Stimulated activated CD8-positive, alpha-beta memory T cell treated with anti-CD3 and anti-CD28 coated beads, Interleukin-12 subunit alpha, Interleukin-12 subunit beta, amount 100 ng/mL, for 4 hours (primary cell): Measurements from ENCODE around the gene STOM.
"Not testable (repeated sequence)": the region's sequence is repeated elsewhere in the genome, so short reads cannot be mapped to it uniquely, and the experiment has no call there.

Experiments used
- DNase-seq: peaks from one replicate; pipeline ENCODE4 v3.0.0-alpha.2; 2020; ENCODE audit warnings: low read depth

STOM gene, protein sequence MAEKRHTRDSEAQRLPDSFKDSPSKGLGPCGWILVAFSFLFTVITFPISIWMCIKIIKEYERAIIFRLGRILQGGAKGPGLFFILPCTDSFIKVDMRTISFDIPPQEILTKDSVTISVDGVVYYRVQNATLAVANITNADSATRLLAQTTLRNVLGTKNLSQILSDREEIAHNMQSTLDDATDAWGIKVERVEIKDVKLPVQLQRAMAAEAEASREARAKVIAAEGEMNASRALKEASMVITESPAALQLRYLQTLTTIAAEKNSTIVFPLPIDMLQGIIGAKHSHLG

DNA sequence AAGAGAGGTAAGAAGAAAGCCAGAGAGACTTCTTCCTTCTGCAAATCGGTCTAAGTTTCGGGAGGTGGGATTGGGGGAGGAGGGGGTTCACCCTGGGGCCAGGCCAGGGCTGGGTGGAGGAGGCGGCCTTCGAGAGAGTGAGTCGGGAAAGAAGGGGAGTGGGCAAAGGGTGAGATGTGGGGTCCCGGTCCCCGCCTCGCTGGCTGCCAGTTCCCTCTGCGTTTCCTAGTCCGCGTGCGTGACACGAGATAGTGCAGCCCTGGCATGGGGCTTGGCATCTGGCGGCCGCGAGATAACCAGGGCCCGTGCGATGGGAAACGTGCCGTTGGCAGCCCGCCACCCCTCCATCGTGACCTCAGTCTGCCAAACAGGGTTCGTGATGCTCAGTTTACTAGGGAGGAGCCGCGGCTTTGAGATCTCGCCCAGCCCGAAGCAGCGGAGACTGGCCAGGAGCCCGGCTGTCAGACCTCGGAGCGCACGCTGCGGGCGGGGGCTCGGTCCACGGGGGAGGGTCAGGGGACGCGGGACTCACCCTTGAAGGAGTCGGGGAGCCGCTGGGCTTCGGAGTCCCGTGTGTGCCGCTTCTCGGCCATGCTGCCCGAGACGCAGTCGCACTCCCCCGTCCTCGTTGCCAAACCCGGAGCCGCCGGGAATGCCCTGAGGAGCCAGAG is at the start of gene STOM:
TSS of gene STOM (minus strand) at position 656 of the 671 bp plus-strand sequence. CDS start at position 593, 63 bp downstream.
- no peak for DNase-seq

DNA sequence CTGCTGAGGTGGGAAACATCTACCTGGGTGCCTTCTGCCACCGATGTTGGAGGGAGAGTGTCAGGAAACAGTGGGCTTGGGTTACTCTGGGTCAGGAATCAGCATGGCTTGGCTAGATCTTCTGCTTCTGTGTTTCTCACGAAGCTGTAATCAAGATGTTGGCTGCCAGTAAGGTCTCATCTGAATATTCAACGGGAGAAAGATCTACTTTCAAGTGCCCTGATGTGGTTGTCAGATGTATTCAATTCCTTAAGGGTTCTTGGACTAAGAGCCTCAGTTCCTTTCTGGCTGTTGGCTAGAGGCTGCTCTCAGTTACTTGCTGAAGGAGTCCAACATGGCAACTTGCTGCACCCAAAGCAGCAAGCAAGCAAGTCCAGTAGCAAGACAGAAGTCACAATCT is 41.9 kb upstream of the STOM start:
- no peak for DNase-seq

DNA sequence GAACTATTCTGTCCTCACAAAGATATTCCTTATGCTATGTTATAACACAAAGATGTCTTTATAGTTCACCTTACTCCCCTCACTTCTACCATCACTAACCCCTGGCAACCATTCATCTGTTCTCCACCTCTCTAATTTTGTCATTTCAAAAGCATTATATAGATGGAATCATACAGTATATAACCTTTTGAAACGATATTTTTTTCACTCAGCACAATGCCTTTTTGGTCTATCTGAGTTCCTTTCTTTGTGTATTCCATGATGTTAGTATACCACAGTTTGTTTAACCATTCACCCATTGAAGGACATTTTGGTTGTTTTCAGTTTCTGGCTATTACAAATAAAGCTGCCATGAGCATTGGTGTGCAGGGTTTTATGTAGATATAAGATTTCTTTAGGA is 35.8 kb upstream of the STOM start:
- DNase-seq: no peak

DNA sequence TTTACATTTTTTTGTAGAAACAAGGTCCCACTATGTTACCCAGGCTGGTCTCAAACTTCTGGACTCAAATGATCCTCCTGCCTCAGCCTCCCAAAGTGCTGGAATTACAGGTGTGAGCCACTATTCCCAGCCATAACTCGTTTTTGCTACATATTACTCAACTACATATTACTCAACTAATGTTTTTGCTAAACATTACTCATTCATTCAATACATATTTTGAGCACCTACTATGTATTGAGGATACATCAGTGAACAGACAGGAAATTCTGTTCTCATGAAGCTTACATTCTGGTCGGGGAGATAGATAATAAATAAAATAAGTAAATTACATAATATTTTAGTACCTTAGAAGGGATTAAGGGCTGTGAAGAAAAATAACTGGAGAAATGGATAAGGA is 34.9 kb upstream of the STOM start:
- no peak for DNase-seq

DNA sequence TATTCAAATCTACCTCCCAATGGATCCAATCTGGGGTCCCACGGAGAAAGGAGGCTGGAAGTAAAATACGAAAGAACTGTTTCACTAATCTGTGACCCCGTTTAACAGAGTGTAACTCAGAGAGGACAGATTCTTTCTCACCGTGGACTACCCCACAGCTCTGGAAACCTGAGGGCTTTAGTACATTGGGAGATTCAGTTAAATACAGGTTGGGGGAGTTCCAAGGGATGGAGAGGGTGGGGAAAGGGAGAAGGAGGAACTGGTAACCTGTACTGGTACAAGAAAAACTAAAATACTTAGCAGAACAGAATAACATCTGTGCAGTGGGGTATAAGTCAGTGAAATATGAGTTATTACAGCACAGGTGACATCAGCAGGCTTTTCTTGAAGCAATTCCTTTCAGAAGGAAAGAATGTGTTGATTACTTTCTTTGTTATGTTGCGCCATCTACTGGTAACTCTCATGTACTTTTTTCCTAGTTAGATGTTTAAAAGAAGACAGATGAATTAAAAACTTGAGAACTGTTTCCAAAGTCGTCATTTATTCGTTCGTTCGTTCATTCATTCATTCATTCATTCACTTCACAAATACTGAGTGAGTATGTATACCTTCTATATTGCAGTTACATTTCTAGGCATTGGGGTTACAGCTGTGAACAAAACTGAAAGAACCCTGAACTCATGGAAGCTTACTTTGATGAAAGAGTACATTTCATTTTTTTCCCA is 30.0 kb upstream of the STOM start:
- DNase-seq: no peak

DNA sequence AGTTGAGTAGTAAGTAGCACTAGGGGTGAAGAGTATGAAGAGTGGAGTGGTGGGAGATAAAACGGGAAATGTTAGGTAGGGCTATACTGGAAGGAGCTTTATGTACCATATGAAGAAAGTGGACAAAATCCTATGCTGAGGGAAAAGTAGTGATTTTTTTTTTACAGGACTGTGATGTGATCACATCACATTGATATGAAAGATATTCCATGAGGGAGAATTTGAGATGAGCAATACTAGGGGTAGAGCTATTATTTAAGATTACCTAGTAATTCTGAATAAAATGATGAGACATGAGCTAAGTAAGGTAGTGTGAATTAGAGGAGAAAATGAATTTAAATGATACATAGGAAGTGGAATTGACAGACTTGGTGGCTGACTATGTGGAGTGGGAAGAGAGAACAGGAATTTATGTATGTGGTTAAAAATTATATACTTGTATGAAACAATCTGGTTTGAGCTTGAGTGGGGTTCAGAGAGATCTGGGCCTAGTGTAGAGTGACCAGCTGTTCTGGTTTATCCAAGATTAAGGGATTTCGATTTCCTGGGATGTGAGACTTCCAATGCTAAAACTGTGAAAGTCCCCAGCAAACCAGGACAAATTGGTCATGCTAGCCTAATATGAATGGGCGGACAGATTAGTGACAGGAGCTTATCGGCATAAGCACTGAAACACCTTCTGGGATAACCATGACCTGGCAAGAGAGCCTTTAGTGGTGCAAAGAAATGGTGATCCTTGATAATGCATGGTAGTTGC is 29.3 kb upstream of the STOM start:
- DNase-seq: no peak

DNA sequence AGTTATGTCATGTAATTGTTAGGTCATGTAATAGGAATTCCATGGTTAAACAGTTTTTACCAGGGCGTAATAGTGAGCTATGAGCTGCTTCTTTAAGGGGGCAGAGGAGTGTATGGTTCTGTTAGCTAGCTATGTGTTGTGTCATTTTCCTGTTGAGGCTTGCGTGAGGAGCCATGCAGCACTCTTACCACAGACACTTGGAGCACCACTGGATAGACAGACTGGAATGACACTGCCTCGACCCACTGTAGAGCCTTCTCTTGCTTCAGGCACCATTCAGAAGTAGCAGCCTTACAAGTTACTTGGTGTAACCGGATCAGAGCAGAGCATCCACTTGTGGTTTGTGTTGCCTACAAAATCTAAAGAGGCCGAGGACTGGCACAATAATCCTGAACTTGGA is 28.3 kb upstream of the STOM start:
- no peak for DNase-seq

DNA sequence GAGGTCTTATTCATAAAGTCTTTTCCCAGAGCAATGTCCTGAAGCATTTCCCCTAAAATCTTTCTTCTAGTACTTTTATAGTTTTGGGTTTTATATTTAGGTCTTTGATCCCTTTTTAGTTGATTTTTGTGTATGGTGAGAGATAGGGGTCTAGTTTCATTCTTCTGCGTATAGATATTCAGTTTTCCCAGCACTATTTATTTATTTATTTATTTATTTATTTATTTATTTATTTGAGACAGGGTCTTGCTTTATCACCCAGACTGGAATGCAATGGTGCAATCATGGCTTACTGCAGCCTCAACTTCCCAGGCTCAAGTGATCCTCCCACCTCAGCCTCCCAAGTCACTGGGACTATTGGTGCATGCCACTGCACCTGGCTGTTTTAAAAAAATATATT is 27.2 kb upstream of the STOM start:
- DNase-seq: not testable (repeated sequence)

DNA sequence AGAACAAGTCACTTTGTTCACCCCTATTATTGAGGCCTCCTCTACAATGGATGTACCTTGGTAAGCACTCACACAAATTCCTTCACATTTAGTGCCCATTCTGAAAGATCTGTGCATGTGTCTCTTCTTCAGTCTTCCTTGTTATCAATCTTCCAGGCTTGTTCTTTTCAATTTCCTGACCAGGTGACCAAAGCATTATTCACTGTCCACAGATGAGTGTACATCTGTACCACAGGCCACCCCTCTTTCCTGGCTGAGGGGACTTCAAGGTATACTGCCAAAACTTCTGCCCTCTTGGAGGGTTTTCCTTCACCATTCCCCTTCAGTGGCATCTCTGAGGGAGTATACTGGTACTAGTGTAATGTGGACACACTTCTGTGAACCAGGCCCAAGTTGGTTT is 25.5 kb upstream of the STOM start:
- no peak for DNase-seq

DNA sequence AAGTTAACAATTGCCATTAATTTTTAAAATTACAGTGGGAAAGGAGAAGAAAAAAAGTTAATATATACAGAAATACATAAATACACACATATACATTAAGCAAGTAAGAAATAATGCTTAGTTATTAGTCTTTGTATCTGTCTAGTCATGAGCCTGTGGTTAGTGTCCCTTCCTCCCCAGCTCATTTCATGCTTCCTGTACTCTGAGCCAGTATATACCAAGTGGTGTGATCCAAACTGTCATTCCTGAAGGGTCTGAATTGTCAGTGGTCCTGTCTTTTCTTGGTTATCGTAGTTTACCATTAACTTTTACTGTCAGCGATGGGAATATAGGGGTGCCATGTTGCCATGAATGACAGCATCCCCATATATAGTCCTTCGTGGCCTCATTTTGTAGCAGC is 24.2 kb upstream of the STOM start:
- DNase-seq: no peak

DNA sequence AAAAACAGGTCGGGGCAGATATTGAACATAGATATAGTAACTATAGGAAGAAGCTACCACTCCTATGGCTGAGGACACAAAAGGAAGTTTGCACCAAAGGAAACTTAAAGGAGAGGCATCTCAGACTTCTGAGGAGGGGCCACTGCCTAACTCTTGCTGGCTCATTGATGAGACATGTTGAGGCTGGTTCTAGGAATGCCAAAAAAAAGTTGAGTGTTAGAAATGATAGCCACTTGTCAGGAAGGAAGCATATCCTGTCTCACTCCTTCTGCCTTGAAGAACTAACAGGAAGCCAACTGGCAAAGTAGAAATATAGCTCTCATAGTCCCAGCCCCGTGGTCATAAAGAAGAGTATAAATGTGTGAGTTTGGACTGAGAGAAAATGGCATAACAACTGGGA is 23.3 kb upstream of the STOM start:
- DNase-seq: no peak

DNA sequence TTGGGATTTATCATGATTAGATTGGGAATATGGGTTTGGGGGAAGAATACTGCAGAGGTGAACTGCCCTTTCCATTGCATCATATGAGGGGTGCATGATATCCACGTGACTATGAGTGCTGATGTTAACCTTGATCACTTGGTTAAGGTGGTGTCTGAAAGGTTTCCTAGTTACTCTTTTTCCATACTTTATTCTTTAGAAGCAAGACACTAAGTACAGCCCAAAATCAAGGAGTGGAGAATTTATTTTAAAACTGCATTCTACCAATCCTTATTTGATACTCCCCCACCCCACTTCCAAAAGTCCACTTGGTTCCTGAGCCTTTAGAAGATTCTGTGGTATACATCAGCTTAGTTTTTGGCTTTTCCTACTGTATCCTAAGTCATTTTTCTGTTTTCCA is 20.3 kb upstream of the STOM start:
- no peak for DNase-seq

DNA sequence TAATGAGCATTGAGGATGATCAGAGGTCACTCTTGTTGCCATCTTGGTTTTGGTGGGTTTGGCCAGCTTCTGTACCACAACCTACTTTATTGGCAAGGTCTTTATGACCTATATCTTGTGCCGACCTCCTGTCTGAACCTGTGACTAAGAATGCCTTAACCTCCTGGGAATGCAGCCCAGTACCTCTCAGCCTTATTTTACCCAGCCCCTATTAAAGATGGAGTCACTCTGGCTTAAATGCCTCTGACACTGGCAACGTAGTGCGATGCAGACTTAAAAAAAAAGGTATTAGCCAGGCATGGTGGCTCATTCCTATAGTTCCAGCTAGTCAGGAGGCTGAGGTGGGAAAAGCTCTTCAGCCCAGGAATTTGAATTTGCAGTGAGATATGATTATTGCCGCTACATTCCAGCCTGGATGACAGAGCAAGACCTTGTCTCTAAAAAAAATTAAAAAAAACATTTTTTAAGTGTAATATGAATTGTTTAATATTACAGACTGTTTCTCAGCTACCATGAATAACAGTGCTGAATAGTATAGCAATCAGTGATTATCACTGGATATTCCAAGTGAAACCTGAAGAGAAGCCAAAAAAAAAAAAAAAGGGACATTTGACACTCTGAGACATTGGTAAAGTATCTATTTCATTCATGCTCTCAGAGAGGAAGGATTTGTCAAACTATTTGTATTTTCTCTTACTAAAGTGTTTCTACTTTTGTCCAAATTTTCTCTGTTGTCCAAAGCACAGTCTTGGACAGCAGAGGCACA is 18.3 kb upstream of the STOM start:
- DNase-seq: no peak

DNA sequence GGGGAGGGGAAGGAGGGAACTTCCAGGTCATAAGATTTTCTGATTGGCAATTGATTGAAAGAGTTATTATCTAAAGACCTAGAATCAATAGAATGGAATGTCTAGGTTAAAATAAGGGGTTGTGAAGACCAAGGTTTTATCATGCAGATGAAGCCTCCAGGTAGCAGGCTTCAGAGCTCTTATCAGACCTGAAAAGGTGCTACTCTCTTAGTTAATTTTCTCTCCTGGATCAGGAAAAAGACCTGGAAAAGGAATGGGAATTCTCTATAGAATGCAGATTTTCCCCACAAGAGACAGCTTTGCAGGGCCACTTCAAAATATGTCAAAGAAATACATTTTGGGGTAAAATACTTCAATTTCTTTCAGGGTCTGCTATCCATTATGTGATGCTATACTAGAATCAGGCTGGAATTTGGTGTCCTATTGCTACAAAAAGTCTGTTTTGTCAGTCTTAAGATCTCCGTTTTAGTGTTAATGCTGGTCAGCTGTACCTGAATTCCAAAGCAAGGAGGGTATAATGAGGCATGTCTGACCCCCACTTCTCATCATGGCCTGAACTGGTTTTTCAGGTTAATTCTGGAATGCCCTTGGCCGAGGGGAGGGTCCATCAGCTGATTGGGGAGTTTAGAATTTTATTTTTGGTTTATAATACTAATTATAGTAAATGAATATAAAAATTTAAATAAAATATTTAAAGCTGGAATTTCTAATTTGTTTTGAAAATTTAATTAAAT is 16.6 kb upstream of the STOM start:
- DNase-seq: no peak

DNA sequence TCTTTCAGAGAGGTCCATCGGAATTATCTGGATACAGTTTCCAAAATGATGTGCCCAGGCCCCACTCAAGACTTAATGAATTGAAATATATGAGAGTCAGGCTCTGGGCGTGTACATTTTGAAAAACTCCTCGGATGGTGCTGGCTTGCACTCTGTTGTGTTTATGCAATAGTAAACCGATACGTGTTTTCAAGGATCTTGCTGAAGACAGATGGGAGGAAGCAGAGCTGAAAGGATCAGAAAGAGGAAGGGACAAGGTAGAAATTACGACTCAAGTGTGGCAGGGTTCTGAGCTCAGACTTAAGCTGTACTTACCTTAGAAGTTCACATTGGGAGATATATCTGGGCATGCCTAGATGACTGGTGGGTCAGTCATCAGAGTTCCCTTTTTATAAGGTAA is 13.7 kb upstream of the STOM start:
- no peak for DNase-seq

DNA sequence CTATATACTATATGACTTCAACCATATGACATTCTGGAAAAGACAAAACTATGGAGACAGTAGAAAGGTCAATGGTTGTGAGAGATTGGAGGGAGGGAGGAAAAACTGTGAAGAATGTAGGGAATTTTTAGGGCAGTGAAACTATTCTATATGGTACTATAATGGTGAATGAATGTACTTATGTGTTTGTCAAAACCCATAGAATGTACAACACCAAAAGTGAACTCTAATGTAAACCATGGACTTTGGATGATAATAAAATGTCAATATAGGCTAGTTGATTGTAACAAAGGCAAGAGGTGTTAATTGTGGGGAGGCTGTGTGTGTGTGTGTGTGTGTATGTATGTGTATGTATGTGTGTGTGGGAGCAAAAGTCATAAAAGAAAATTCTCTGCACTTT is 10.8 kb upstream of the STOM start:
- DNase-seq: no peak

DNA sequence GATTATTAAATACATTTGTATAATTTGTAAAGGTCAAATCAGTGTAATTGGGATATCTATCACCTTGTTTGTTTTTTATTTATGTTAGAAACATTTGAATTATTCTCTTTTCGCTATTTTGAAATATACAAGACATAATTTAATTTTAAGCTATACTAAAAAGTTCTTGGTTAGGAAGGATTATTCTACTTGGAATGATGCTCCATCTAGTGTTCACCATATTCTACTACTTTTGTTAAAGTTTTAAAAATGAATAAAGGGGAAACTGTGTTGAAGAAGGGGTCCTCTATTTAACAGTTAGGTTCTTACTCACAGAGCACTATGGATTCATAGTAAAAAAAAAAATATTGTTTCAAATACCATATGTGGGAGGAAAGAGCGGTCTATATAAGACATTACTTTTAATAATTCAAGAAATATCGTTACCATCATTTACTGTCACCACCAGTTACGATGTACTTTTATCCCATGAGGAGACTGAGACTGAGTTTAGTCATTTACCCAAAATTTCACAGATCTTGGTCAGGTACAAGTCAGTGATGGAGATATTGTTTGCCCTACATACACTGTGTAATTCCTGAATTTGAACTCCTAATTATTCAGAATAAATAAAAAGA is 6.3 kb upstream of the STOM start:
- DNase-seq: no peak

DNA sequence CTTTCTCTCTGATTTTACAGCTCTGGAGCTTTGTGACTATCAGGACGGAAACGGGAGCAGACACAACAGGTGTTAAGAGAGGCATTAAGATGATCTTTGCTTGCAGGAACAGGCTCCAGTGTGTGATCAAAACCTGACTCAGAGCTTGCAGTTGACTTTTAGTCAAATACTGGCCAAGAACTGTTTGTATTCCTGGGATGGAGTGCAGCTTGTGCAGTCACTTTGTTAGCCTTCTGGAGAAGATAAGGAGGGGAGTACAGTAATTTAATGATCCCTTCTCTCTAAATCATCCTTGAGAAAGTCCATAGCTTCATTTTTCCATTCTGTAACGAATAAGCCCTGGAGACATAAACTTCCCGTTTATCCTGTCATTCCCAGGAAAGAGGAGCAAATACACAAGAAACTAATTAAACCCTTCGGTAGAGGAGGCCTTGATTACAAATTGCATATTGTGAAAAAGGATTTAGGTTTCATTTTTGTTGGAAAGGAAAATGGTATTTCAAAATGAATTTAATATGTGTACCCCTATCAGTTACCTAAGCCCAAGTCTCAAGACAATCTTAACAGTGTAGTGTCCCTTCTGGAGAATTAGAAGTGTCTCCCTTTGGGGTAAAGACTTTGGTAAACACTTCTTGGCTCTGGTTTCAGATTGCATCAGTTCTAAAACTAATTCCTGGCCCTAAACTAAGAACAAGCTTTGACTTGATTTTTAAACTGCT is 3.1 kb upstream of the STOM start:
- DNase-seq: no peak

DNA sequence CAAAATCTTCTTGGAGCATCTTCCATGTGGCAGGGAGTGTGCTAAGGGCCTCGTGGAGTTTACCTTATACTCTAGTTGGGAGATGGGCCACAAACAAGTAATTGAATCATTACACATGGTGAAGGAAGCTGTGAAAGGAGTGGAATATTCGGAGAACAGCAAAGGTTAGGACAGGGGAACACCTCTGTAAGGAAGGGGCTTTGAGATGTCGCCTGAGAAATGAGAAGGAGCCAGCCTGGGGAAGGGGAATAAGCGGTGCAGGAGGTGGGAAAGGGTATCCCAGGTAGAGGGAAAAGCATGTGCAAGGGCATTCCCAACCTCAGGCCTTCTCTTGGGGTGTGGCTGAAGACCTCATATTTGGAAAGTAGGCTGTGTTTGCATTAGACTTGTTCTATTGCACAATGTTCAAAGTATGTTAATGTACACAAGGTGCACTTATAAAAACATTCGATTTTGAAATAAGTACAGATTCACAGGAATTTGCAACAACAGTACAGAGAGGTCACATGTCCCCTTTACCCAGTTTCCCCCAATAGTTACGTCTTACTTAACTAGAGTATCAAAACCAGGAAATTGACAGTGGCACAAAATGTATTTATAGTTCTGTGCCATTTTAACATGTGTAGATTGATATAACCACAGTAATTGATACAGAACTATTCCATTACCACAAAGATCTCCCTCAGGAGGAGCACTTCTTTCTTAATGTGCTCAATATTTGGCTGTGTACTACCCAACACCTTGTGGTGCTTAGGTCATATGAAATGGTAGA is 2.4 kb upstream of the STOM start:
- DNase-seq: no peak
